Dedifferentiated amniotic fluid mesenchymal stem cell (primary cell): ENCODE measurements around the gene PADI2.

Experiments used
- DNase-seq: peaks from one replicate; pipeline ENCODE4 v3.0.0-alpha.2; 2016; ENCODE audit errors: extremely low spot score

PADI2 gene

GRCh38 chr1:17055801-17056200 is 63.5 kb downstream of the PADI2 start:
- DNase-seq = no peak

- DNase-seq = peak; percentile 98
Measured at GRCh38 chr1:17053685-17054410, 65.4 kb downstream of the PADI2 start, which contains the start of gene SDHB. TSS of gene SDHB (minus strand) at chr1:17054032. CDS start at chr1:17054019, 13 bp downstream.

GRCh38 chr1:17053086-17053684 is 66.1 kb downstream of the PADI2 start:
- no peak for DNase-seq

- no peak for DNase-seq
Measured at GRCh38 chr1:17052641-17053040, 66.6 kb downstream of the PADI2 start.

- no peak for DNase-seq
Measured at GRCh38 chr1:17052038-17052437, 67.2 kb downstream of the PADI2 start.

- no peak for DNase-seq
Measured at GRCh38 chr1:17047924-17048323, 71.3 kb downstream of the PADI2 start.

- no peak for DNase-seq
Measured at GRCh38 chr1:17046334-17046657, 73.0 kb downstream of the PADI2 start.

GRCh38 chr1:17045634-17046333 is 73.5 kb downstream of the PADI2 start:
- peak; percentile 69 for DNase-seq

- no peak for DNase-seq
Measured at GRCh38 chr1:17045150-17045549, 74.1 kb downstream of the PADI2 start.

GRCh38 chr1:17043676-17044075 is 75.6 kb downstream of the PADI2 start:
- no peak for DNase-seq

- DNase-seq = no peak
Measured at GRCh38 chr1:17040135-17040534, 79.1 kb downstream of the PADI2 start.

- DNase-seq = no peak
Measured at GRCh38 chr1:17039522-17039921, 79.7 kb downstream of the PADI2 start.

GRCh38 chr1:17033481-17033880 is 85.8 kb downstream of the PADI2 start:
- no peak for DNase-seq

GRCh38 chr1:17032741-17033140 is 86.5 kb downstream of the PADI2 start:
- DNase-seq = no peak

- no peak for DNase-seq
Measured at GRCh38 chr1:17031436-17031835, 87.8 kb downstream of the PADI2 start.

- no peak for DNase-seq
Measured at GRCh38 chr1:17030206-17030605, 89.0 kb downstream of the PADI2 start.

GRCh38 chr1:17028662-17029188 is 90.5 kb downstream of the PADI2 start:
- no peak for DNase-seq

- DNase-seq = no peak
Measured at GRCh38 chr1:17027900-17028299, 91.4 kb downstream of the PADI2 start.

- no peak for DNase-seq
Measured at GRCh38 chr1:17027403-17027802, 91.8 kb downstream of the PADI2 start.

GRCh38 chr1:17024721-17025120 is 94.5 kb downstream of the PADI2 start:
- DNase-seq = no peak

- no peak for DNase-seq
Measured at GRCh38 chr1:17023573-17023972, 95.7 kb downstream of the PADI2 start.

- no peak for DNase-seq
Measured at GRCh38 chr1:17023102-17023501, 96.1 kb downstream of the PADI2 start.

- no peak for DNase-seq
Measured at GRCh38 chr1:17021896-17022295, 97.4 kb downstream of the PADI2 start.
